HS-27A (cell line): ENCODE results near the gene GMEB2.
"Not testable (repeated sequence)": the region's sequence is repeated elsewhere in the genome, so short reads cannot be mapped to it uniquely, and the experiment has no call there.

Experiments
- DNase-seq: peaks from one replicate; pipeline ENCODE4 v3.0.0-alpha.2; 2012; ENCODE audit warnings: low read depth, missing footprints

GMEB2 gene, protein sequence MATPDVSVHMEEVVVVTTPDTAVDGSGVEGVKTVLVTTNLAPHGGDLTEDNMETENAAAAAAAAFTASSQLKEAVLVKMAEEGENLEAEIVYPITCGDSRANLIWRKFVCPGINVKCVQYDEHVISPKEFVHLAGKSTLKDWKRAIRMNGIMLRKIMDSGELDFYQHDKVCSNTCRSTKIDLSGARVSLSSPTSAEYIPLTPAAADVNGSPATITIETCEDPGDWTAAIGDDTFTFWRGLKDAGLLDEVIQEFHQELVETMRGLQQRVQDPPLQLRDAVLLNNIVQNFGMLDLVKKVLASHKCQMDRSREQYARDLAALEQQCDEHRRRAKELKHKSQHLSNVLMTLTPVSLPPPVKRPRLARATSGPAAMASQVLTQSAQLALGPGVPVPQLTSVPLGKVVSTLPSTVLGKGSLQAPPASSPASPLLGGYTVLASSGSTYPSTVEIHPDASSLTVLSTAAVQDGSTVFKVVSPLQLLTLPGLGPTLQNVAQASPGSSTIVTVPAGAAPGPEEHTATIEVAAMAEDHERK

DNA sequence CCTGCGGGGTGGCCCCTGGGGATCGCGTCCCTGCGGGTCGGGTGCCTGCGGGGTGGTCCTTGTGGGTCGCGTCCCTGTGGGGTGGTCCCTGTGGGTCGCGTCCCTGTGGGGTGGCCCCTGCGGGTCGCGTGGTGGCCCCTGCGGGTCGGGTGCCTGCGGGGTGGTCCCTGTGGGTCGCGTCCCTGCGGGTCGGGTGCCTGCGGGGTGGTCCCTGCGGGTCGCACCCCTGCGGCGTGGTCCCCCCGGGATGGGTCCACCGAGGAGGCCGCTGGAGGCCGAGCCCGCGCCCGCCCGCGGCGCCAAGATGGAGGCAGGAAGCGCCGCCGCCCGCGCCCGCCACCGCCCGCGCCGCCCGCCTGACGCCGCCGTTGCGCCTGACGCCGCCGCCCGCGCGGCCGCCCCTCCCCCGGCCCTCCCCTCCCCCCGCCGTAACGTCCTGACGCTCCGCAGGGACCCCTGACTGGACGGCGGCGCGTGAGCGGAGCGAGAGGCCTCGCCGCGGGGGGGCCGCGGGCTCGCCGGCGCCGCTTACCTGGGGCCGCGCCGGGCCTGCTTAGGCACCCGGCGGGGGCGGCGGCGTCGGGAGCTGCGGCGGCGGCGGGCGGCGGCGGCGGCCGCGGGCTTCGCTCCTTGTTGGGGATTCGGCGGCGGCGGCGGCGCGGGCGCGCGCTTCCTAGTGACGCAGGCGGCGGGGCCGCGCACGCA, at the start of gene GMEB2:
Gene GMEB2 (minus strand): TSS at position 678 of the 705 bp plus-strand sequence. CDS start 7,704 bp downstream, outside the sequence.
- DNase-seq, result no peak

DNA sequence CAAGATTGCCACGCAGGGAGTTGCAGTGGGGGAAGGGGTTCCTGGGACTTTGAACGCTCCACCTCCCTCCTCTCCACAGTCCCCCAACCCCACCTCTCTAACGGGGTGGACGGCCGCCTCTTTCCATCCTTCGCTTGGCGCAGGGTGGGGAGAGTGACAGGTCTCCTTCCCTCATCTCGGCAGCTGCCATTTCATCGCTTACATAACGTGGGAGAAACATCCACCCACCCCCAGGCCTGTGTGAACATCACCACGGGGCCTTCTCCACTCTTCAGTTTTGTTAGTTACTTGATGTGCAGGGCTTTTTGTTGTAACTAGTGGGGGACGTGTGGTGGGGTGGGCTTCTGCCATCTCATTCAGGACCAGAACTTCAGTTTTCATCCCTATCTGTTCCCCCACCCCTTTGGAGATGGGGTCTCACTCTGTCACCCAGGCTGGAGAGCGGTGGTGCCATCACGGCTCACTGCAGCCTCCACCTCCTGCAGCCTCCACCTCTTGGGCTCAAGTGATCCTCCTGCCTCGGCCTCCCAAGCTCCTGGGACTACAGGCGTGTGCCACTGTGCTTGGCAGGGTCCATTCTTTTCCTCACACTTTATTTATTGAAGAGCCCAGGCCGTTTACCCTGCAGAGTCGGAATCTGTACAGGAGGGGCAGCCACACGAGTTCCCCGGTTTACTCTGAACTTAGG, 48.9 kb upstream of the GMEB2 start:
- DNase-seq, result no peak

DNA sequence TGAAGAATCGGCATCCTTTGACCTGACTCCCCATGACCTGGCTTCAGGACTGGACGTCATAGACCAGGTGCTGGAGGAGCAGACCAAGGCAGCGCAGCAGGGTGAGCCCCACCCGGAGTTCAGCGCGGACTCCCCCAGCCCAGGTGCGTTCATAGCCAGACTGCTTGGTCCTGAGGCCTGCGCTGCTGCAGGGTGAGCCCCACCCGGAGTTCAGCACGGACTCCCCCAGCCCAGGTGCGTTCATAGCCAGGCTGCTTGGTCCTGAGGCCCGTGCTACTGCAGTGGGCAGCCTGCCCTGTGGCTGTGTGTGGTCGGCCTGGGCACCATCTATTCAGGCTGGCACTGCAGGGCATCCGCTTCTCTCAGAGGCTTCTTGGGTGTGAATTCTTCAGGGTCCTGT, 47.0 kb upstream of the GMEB2 start:
- DNase-seq, result no peak

DNA sequence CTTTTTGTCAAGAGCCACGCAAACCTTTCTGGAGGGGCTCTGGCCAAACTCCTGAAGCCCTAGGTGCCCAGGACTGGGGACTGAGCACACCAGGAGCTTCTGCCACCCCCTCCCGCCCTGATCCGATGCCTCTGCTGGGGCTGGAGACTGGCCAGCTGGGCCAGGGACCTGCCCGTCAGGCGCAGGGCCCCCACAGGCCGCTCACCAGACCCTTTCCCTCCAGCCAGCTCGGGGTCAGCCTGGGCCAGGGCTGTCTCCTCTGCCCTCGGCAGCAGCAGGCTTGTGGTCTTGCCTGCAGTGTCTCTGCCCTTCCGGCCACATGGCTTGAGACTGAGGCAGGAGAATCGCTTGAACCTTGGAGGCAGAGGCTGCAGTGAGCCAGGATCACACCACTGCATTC, 45.8 kb upstream of the GMEB2 start:
- no peak for DNase-seq

DNA sequence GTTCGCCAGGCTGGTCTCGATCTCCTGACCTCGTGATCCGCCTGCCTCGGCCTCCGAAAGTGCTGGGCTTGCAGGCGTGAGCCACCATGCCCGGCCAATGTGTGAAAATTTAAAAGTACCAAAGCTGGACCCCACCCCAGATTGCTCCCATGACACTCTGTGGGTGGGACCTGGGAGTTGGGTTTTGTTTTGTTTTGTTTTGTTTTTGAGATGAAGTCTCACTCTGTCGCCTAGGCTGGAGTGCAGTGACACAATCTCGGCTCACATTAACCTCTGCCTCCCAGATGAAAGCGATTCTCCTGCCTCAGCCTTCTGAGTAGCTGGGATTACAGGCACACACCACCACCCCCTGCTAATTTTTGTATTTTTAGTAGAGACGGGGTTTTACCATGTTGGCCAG, 44.8 kb upstream of the GMEB2 start:
- DNase-seq, result not testable (repeated sequence)

DNA sequence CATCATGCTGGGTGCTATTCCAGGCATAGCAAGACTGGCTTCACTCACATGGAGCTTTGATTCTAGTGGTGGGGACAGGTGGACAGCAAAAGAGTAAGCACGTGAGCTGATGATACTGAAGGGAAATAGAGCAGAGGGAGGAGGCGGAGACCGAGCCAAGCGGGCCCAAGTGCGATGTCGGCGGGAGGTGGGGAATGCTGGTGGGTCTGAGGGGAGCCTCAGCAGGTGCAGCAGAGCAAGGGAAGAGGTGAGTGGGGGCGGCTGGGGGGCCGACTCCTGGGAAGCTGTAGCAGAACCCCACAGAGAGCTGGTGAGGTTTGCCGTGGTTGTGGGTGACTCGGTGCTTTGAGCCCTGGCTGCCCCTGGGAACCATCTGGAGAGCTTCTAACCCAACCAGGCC, 41.5 kb upstream of the GMEB2 start:
- no peak for DNase-seq

DNA sequence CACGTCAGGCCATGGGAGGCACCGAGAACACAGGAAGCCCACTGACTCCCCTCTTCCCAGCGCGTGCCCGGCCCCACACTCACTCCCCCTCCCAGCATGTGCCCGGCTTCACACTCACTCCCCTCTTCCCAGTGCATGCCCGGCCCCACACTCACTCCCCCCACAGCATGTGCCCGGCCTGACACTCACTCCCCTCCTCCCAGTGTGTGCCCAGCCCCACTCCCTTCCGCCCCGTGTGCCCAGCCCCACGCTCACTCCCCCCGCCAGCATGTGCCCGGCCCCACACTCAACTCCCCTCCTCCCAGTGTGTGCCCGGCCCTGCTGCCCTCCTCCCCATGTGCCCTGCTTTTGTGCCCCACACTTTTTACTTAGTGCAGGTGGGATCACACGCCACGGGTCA, 41.0 kb upstream of the GMEB2 start:
- DNase-seq, result no peak

DNA sequence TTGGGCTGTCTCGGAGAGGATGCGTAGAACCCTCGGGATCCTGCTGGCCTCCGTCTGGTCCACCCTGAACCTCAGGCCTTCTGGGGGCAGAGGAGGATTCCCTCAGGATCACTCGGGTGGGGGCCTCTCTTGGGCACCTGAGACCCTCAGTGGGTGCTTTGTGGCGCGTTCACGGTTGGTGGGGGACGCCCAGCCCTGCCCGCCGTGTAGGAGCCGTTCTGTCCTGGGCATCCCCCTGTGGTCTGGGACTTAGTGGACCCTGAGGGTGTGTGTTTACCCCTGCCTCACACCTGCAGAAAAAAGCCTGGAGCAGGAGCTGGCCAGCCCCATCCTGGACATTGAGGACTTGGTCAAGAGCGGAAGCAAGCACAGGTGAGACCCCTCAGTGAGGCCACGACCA, 38.8 kb upstream of the GMEB2 start:
- no peak for DNase-seq

DNA sequence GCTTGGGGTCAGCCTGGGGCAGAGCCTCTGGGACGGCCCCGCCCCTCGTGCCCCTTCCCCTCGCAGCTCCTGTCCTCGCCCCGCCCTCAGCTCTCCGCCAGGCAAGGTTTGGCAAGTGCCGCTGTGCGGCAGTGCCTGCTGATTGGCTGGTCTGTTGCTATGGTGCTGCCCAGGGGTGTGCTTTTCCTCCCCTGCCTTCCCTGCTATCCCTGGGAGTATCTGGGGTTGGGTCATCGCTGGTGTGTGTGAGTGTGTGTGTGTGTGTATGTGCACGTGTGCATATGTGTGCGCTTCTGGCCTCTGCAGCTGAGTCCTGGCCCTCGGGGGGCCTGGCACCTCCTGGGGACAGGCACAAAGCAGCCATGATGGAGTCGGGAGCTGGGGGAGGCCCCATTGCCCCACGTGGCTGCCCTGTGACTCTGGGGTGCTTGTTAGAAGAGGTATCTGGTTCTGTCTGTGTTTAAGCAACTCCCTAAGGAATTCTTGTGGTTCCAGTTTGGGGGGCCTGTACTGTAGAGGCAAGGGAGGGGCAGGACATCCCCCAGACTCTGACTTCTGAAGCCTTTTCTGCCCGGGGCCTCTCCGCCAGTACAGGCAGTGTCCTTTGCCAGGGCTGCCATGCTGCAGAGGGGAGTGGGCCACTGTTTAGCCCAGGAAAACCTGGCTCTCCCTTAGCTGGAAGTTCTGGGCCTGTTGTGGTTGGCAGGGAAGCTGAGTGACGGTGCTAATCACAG, 38.1 kb upstream of the GMEB2 start:
- no peak for DNase-seq

DNA sequence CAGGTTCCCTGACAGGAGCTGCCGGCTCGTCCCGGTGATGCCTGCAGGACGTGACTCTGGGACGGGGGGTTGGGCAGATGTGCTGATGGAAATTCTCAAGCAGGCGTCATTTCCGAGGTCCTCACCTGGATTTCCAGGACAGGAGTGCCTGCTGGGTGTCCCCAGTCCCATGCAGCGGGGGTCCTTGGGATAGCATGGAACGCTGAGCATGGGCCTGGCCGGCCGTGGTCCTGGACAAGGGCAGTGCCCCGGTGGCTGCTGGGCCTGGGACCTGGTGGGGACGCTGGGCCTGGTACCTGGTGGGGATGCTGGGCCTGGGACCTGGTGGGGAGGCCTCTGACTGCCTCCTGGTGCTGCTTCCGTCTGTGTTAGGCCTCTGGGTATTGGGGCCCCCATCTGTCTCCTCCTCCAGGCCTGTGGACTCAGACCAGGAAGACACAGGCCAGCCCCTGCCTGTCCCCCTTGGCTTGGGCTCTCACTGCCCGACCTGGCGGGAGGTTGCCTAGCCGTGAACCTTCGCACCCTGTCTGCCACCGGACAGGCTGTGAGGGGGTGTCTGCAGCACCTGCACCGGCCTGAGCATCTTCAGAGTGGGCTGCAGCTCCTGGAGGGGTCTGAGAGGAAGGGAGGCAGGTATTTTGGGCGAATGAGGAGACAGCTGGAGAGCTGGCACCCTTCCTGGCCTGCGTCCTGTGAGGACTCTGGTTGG, 37.4 kb upstream of the GMEB2 start:
- no peak for DNase-seq

DNA sequence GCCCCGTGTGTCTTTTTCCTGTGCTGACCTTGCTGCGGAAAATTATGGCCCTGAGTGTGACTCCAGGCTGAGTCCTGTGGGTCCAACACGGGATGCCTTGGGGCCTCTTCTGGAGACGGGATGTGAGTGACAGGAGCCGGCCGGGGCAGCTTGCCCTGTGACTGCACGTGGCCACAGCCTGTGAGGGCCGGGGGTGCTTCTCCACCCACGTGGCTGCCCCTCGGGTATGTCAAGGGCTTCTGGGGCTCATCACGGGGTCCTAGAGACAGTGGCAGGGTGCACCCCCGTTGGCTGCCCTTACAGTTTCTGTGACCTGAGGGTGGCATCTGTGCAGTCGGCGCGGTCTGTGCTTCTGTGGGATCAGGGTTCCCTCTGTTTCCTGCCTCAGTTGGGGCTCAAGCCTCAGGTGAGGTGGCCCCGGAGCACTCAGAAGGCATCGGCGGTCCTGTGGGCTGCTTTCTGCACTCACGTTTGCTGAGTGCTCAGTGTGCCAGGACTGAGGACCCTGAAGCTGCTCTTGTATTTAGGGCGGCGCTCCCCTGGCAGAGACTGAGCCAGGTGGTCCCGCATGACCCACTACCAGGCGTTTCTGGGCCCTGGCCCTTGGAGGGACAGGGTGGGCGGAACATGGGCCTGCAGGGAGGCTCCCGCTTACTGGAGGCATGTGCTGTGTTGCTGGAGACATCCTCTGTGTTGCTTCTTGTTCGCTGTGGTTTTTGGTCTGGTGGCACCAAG, 36.6 kb upstream of the GMEB2 start:
- no peak for DNase-seq

DNA sequence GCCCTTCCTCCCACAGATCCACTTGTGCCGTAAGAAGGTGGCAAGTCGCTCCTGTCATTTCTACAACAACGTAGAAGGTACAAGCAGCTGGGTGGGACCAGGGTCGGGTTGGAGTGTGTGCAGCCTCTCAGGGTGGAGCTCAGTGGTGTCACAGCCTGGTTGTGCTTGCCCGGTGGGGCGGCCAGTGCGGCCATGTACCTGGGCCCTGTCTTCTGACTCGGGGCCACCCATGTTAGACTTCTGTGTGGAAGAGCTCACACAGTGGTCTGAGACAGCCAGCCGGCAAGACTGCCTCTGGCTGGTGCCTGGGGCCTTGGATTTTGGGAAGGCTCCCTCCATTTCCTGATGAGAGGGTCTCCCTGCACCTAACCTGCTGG, 35.9 kb upstream of the GMEB2 start:
- no peak for DNase-seq

DNA sequence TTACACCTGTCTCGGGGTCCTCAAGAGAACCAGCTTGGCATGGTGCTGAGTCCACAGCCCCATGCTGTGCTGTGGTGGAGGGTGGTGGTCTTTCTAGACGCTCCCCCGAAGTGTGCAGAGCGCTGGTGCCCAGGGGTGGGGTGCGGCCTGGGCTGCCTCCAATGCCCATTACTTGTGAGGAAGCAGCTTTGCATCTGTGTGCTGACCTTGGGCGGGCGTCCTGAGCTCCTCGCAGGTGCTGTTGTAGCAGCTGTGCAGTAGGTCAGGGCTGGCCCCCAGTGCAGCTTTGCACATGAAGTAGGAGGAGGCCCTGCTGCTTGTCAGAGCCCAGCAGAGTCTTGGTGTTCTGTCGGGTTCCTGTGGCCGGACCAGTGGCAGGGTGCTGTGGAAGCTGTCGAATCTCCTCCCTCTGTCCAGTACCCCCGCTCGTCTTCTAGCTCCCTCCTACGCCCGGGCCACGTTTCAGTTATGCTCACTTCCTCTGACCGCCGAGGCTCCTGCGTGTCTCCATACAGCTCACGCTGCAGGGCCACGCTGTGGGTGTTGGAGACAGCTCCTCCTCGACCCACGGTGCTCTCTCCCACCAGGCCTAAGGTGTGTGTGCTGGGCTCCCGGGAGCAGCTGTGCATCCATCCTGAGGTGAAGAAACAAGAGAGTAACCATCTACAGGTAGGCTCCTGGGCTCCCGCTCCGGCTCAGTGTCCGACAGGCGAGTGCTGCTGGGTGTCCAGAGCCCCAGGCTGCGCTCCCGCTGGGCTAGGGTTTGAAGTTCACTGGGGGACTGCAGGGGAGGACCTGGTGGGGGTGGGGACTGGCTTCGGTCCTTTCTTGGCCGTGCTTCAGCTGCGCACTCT, 35.3 kb upstream of the GMEB2 start:
- no peak for DNase-seq

DNA sequence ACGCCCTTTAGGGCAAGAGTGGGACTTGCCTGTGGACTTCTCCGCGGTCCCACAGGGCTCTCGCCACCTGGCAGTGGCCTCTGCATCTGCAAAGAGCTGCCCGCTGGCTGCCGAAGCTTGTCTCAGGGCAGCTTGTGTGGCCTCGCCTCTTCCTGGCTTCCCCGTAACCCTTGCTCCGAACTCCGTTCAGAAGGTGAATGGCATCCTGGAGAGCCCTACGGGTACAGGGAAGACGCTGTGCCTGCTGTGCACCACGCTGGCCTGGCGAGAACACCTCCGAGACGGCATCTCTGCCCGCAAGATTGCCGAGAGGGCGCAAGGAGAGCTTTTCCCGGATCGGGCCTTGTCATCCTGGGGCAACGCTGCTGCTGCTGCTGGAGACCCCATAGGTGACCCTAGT, 34.2 kb upstream of the GMEB2 start:
- DNase-seq, result no peak

DNA sequence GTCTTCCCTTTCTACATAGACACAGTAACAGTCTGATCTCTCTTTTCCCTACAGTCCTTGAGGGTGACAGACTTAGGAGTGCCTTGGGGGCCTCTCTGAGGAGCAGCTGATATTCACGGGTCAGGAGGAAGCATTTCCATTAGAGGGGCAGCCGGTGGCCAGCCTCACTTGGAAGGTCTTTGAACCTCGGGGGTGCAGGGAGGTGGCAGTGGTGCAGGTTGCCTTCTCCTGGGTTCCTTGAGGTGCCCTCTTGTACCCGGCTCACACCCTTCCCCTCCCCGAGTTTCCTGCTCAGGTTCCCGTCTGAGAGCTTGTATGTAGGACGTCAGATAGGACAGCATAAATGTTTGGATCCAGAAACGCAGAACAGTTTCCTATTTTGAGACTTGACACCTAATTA, 33.7 kb upstream of the GMEB2 start:
- no peak for DNase-seq

DNA sequence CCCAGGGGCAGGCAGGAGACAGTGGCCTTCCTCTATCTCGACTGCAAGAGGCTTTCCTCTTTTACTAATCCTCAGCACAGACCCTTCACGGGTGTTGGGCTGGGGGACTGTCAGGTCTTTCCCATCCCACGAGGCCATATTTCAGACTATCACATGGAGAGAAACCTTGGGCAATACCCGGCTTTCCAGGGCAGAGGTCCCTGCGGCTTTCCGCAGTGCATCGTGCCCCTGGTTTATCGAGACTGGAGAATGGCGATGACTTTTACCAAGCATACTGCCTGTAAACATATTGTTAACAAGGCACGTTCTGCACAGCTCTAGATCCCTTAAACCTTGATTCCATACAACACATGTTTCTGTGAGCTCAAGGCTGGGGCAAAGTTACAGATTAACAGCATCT, 33.3 kb upstream of the GMEB2 start:
- not testable (repeated sequence) for DNase-seq

DNA sequence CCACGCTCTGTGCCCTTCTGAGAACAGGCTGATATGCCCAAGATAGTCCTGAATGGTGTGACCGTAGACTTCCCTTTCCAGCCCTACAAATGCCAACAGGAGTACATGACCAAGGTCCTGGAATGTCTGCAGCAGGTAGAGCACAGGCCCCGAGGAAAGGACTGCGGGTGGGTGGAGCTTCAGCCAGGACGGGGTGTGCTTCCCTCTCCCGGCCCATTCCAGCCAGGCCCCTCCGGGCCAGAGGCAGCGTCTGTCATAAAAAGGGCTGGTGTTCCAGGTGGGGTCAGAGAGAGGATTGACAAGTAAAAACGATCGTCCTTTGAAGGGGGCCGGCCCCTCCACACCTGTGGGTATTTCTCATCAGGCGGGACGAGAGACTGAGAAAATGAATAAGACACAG, 32.5 kb upstream of the GMEB2 start:
- DNase-seq, result no peak

DNA sequence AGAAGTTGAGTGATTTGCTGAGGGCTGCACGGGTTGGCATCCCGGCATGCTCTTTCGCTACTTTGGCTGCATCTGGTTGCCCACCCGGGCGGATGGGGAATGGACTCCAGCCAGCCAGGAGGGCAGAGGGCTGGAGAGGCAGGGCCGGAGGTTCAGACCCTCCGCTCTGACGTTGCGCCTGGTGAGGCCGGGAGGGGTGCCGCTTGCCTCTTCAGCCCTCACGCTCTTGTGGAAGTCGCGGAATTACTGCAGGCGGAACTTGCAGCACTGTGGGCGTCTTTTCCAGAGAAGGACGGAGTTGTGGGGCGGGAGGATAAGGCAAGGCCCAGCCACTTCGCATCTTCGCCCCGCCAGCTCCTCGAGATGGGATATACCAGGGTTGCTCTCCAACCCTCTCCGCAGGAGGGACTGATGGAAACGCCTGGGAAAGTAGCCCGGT, 31.9 kb upstream of the GMEB2 start:
- no peak for DNase-seq

DNA sequence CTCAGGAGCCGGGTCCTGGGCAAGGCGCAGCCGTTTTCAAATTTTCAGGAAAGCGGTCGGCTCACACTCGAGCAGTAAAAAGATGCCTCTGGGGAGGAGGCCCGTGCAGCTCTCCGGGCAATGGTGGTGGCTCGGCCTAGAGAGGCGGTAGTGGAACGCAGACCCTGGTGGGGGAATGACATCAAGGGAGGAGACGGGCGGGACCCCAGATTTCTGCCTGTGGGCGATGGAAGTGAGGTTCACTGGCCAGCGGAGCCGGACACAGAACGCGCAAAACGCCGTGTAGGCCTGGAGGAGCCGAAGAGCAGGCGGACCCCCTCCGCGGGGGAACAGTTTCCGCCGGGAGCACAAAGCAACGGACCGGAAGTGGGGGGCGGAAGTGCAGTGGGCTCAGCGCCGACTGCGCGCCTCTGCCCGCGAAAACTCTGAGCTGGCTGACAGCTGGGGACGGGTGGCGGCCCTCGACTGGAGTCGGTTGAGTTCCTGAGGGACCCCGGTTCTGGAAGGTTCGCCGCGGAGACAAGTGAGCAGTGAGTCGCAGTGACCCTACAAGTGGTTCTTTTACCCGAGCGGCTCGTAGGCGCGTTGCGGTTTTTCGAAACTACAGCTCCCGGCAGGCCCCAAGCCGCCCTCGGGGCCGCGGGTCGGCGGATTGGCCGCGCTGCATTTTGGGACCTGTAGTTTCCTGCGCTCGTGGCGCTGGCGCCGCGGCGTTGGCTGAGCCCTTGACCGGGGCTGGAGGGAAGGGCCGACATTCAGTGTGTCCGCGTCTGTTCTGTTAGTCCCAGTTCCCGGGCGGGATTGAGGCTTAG, 31.2 kb upstream of the GMEB2 start, which contains the start of gene RTEL1:
Gene RTEL1 (plus strand): TSS at position 376 of the 812 bp plus-strand sequence. CDS start 1,091 bp downstream, outside the sequence.
- DNase-seq, result peak; percentile 78
